G401.6 (cell line): ENCODE results near the gene GREB1.

Source experiments
- FAIRE-seq: peaks from 2 replicates; lab custom pipeline; 2012; peaks lifted over from hg19 to GRCh38; lab: Jason Lieb, UNC

GREB1 gene

GRCh38 chr2:11667866-11668637 lies 134.2 kb downstream of the GREB1 start:
- no peak for FAIRE-seq

DNA sequence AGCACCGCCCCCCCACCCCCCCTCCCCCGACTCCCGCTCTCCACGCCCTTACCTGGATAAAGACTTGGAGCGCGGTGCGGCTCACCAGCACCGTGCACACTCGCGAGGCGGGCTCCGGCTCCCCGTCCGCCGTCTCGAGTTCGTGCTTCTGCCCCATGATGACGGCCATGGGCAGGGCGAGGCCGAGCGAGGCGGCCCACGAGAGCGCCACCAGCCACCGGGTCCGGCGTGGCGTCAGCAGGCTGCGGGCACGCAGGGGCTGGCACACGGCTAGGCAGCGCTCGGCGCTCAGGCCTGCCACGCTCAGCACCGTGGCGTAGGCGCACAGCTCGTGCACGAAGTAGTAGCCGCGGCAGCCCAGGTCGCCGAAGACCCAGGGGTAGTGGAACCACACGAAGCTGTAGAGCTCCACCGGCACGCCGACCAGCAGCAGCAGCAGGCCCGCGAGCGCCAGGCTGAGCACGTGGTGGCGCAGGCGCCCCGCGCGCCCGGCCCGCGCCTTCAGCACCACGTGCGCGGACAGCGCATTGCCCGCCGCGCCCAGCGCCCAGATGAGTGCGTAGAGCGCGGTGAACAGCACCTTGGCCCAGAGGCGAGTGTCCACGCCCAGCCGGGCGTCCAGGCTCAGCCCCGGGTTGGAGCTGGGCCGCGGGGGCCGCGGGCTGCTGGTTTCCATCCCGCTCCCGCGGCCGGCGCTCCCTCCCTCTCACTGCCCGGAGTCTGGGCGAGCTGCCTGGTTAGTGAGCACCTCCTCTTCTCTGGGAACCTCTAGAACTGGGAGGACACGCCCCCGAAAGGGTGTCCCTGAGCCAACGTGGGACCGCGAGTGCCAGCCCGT lies 135.8 kb downstream of the GREB1 start, which contains the start of gene NTSR2:
TSS of gene NTSR2 (minus strand) at position 742 of the 838 bp plus-strand sequence. CDS start at position 676, 66 bp downstream.
- FAIRE-seq, result no peak

GRCh38 chr2:11672407-11672806 lies 138.6 kb downstream of the GREB1 start:
- no peak for FAIRE-seq

DNA sequence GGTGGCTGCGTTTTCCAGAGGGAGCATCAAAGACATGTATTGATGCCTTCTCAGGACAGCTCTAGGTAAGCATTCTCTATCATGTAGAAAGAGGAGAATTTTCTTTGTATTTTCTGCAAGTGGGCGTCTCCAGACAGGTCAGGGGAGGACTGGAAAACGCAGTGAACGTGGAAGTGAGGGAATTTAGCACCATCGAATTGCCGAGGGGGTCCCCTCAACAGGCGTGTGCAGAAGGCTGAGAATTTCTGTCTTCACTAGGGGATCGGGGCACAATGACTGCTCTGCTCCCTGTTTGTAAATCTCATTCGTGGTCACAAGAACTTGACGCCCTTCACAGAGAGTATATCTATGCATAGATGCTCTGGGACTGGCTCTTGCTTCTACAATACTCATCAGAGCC lies 141.1 kb downstream of the GREB1 start:
- FAIRE-seq, result no peak

GRCh38 chr2:11675423-11676112 lies 141.7 kb downstream of the GREB1 start:
- no peak for FAIRE-seq

GRCh38 chr2:11676640-11677039 lies 142.8 kb downstream of the GREB1 start:
- no peak for FAIRE-seq

- FAIRE-seq, result no peak
Observed at GRCh38 chr2:11677136-11678055, 143.6 kb downstream of the GREB1 start.

DNA sequence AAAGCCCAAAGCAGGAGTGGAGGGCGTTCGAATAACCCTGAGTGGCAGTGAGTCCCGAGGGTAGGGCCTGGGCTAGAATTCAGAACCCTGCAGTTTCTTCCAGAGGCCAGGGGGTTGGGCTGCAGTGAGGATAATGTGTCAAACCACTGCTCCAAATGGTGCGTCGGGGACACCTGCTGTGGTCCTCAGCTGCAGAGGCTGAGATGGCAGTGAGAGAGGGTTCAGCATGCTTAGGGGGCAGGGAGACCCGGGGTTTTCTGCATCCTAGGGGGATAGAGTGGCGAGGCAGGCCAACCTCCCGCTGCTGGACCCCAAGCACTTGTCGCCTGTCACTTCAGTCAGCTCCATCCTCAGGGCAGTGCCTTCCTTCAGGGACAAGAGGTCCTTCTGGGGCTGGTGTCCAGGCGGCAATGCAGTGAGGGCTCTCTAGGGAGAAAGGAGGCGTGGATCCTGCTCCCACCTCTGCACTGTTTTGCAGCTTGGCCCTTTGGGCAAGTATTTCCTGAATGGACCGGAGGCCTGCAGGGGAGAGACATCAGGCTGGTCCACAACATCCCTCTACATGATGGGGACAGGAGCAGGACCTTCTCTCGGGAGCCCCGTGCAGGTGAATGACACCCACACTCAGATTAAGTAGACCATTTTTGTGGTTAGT lies 144.6 kb downstream of the GREB1 start:
- no peak for FAIRE-seq

GRCh38 chr2:11679016-11679415 lies 145.2 kb downstream of the GREB1 start:
- FAIRE-seq, result no peak

- no peak for FAIRE-seq
Observed at GRCh38 chr2:11679486-11680181, 145.8 kb downstream of the GREB1 start.

DNA sequence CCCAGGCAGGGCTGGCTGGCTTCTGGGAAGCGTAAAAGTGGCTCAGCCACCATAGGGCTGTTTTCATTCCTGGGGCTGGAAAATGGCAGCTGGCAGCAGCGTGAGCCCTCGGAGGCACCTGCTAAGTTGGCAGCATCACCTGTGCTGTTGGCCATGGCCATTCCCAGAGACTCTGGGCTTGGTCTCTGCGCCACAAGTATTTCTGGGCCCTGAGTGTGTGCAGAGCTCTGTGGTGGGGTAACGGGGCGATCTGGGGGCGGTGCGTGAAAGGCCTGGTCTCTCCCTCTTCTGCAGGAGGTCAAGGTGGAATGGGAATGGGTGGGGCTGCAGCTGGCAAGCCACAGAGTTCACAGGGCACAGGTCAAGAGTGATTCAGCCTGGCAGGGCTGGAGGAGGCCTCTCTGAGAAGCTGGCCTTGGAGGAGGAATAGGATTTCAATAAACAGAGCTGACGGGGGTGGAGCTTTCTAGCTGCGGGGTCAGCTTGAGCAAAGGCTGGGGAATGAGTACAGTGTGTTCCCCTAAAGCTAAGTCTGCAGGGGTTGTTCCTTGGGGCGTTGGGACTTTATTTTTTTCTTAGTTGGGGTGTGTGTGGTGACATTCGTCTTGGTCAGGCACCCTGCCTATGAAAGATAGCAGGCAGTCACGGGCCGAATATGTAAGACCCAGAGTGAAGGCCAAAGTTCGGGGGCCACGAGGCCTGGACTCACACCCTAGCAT lies 146.5 kb downstream of the GREB1 start:
- no peak for FAIRE-seq

DNA sequence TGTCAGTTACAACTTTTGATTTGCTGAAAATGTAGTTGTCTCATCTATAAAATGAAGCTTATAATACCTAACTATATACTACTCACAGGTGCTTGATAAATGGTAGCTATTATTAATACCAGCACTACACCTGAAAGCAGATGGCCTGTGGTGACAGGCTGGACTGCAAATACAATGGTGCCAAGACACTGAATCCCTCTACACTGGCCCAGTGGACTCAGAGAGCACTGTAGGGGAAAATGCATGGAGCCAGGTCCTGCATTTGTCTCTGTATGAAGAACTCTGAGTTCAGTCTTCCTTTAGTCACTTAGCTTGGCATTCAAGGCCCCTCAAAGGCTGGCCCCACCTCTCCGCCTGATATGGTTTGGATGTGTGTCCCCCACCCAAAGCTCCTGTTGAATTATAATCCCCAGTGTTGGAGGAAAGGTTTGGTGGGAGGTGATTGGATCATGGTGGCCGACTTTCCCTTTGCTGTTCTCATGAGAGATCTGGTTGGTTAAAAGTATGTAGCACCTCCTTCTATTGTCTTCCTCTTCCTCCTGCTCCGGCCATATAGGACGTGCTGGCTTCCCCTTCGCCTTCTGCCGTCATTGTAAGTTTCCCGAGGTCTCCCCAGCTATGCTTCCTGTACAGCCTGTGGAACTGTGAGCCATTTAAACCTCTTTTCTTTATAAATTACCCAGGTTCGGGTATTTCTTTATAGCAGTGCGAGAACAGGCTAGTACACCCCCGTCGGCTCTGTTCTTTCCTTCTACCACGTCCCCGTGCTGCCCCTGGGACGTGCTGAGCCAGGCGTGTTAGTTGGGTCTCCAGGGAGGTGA lies 147.3 kb downstream of the GREB1 start:
- no peak for FAIRE-seq

DNA sequence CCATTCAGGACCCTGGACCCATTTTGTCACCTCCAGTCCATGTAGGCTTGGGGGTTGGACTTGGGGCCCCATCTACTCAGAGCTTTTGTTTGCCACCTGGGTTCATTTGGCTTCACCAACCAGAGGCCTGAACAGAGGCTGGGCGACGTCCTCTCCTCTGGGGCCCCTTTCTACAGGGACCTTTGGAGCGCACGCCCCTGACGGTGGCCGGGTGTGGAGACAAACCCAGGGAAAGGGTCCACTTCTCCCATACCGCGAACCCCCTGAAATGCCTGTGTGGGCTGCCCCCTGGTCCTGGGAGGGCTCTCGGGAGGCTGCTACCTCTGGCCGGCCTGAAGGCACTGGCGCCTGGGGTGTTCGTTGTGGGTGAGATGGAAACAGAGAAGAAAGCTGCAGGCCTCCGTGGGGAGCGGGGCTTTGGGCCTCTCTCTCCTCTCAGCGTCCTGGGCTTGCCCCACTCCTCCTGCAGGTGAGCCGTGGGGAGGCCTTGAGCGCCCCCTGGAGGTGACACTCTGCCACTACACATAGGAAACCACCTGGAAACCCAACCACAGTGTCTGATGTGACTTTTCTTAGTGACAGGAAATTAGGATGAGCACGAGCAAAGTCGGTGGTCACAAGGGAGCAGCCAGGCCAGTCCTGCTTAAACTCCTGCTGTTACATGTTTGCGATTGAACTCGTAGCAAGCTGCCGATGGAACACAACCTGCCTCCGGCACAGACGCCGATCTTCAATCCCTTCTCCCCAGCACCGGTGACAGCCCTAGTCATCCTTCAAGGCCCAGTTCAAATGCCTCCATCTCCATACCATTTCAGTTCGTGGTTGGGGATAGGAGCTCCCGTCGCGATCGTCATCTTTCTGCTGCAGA lies 148.1 kb downstream of the GREB1 start:
- no peak for FAIRE-seq

- no peak for FAIRE-seq
Observed at GRCh38 chr2:11682590-11682915, 148.7 kb downstream of the GREB1 start.

DNA sequence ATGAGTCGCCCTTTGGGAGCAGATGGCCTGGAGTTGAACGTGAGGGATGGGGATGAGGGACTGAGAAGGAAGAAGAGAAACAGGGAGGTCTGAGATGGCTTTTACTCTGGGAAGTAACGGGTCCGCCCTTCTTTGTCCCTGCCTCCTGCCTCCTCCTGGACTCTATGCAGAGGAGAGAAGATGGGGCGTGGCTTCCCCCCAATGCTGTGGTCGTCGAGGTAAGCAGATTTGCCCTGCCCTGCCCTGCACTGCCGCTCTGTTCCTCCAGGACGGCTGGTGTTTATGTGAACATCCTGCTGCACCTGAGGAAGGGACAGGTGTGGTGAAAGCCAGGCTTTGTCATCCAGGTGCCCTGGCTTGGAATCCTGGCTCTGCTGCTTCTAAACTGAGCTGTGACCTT lies 149.6 kb downstream of the GREB1 start:
- no peak for FAIRE-seq

DNA sequence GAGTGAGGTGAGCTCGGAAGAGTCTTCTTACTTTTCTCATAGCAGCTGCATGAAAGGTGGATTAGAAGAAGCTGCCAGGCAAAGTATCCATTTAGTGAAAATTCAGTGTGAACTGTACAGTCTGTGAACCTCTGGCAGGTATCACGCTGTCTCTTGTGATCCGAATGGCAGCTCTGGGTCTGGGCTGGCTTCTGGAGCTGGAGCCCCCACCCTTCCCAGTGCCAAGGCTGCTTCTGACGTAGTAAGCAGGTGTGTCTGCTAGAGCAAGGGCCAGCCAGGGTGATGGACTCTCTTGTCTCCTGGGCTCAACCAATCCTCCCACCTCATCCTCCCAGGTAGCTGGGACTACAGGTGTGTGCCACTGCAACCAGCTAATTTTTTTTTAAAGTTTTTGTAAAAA lies 150.1 kb downstream of the GREB1 start:
- no peak for FAIRE-seq

GRCh38 chr2:11684894-11685460 lies 151.1 kb downstream of the GREB1 start:
- FAIRE-seq, result no peak
